ENCODE data around the gene DNAJB8.

DNAJB8 gene

GRCh38 chr3:128496602-128497304 is 30.1 kb upstream of the DNAJB8 start:
- Histone ChIP-seq H3K9me3 (ENCODE audit: control insufficient read depth, low read length) (no peaks in the 10 kb centered on the region), H3K18ac (ENCODE audit: low read depth in 1 of 2, low read length in 2 of 2) (peak overlapping the region in 1 of 2 experiments; percentile 77), H2AK5ac (ENCODE audit: low read length, severe bottlenecking) (no peak overlapping the region), H2BK120ac (ENCODE audit: low read depth, low read length) (no peak overlapping the region), H2BK15ac (ENCODE audit: low read depth, poor library complexity, severe bottlenecking) (no peak overlapping the region), H3K14ac (ENCODE audit: low read length in 2 of 2) (peak overlapping the region in 1 of 2 experiments; percentile 18), H3K4me3 (ENCODE audit: insufficient read depth in 1 of 2, low read depth in 1 of 2, low read length in 2 of 2) (peak overlapping the region in 1 of 2 experiments; percentile 70), H3K9ac (ENCODE audit: low read length) (no peak overlapping the region), H3K4ac (ENCODE audit: low read depth in 1 of 2, low read length in 2 of 2) (no peak overlapping the region), H2AFZ (ENCODE audit: low read depth, low read length) (no peak overlapping the region), H3K4me2 (ENCODE audit: low read length, poor library complexity, severe bottlenecking) (no peak overlapping the region), H3K79me1 (replicated peaks; ENCODE audit: low read length, poor library complexity, severe bottlenecking) (no peaks in the 10 kb centered on the region), H3K23ac (ENCODE audit: low read length in 2 of 2) (peak overlapping the region in 1 of 2 experiments; percentile 75), H3K4me1 (ENCODE audit: control insufficient read depth, insufficient read depth, low read depth, low read length) (peaks cover 19% of the 10 kb centered on the region), H3K36me3 (ENCODE audit: control insufficient read depth in 1 of 2, insufficient read depth in 2 of 2, low read depth in 1 of 2, low read length in 2 of 2) (no peaks in the 10 kb centered on the region), H2BK12ac (ENCODE audit: low read length in 2 of 2) (peak overlapping the region in 1 of 2 experiments; percentile 68), H2BK5ac (ENCODE audit: low read depth, low read length, poor library complexity, severe bottlenecking) (no peak overlapping the region), H4K8ac (ENCODE audit: low read length) (no peak overlapping the region), H3K27ac (ENCODE audit: low read length, poor library complexity, severe bottlenecking) (no peak overlapping the region), H3K27me3 (ENCODE audit: control insufficient read depth in 1 of 2, insufficient read depth in 1 of 2, low read length in 2 of 2) (peaks cover 84 to 96% of the 10 kb centered on the region in 2 experiments), H4K91ac (ENCODE audit: low read length) (no peak overlapping the region)
- peak; percentile 49 for DNase-seq
- 11% methylated on average over 45 of the region's 45 CpGs for WGBS

GRCh38 chr3:128496019-128496601 is 29.4 kb upstream of the DNAJB8 start:
- Histone ChIP-seq H2AK5ac (ENCODE audit: low read length, severe bottlenecking) (no peak overlapping the region), H2AFZ (ENCODE audit: low read depth, low read length) (no peak overlapping the region), H2BK5ac (ENCODE audit: low read depth, low read length, poor library complexity, severe bottlenecking) (no peak overlapping the region), H3K27ac (ENCODE audit: low read length, poor library complexity, severe bottlenecking) (no peak overlapping the region), H3K27me3 (ENCODE audit: control insufficient read depth in 1 of 2, insufficient read depth in 1 of 2, low read length in 2 of 2) (peaks cover 86 to 96% of the 10 kb centered on the region in 2 experiments), H3K18ac (ENCODE audit: low read depth in 1 of 2, low read length in 2 of 2) (no peak overlapping the region), H3K14ac (ENCODE audit: low read length in 2 of 2) (no peak overlapping the region), H4K91ac (ENCODE audit: low read length) (no peak overlapping the region), H3K4ac (ENCODE audit: low read depth in 1 of 2, low read length in 2 of 2) (no peak overlapping the region), H3K79me1 (replicated peaks; ENCODE audit: low read length, poor library complexity, severe bottlenecking) (no peaks in the 10 kb centered on the region), H2BK12ac (ENCODE audit: low read length in 2 of 2) (no peak overlapping the region), H2BK120ac (ENCODE audit: low read depth, low read length) (no peak overlapping the region), H2BK15ac (ENCODE audit: low read depth, poor library complexity, severe bottlenecking) (no peak overlapping the region), H3K9ac (ENCODE audit: low read length) (no peak overlapping the region), H3K4me3 (ENCODE audit: insufficient read depth in 1 of 2, low read depth in 1 of 2, low read length in 2 of 2) (no peak overlapping the region), H3K9me3 (ENCODE audit: control insufficient read depth, low read length) (no peaks in the 10 kb centered on the region), H3K23ac (ENCODE audit: low read length in 2 of 2) (no peak overlapping the region), H3K36me3 (ENCODE audit: control insufficient read depth in 1 of 2, insufficient read depth in 2 of 2, low read depth in 1 of 2, low read length in 2 of 2) (no peaks in the 10 kb centered on the region), H4K8ac (ENCODE audit: low read length) (no peak overlapping the region), H3K4me2 (ENCODE audit: low read length, poor library complexity, severe bottlenecking) (no peak overlapping the region), H3K4me1 (ENCODE audit: control insufficient read depth, insufficient read depth, low read depth, low read length) (peaks cover 19% of the 10 kb centered on the region)
- no peak for DNase-seq
- WGBS, result 4% methylated on average over 19 of the region's 32 CpGs

- H3K79me1 ChIP-seq (replicated peaks; ENCODE audit: low read length, poor library complexity, severe bottlenecking), result no peaks in the 10 kb centered on the region
- WGBS, result 28% methylated on average over 7 of the region's 9 CpGs
Observed at GRCh38 chr3:128495435-128495970, 28.8 kb upstream of the DNAJB8 start.

GRCh38 chr3:128494367-128494650 is 27.6 kb upstream of the DNAJB8 start:
- H3K9me3 ChIP-seq (ENCODE audit: control insufficient read depth, low read length), result no peaks in the 10 kb centered on the region
- no peak overlapping the region for H3K27ac ChIP-seq (ENCODE audit: low read length, poor library complexity, severe bottlenecking)
- H4K91ac ChIP-seq (ENCODE audit: low read length), result no peak overlapping the region
- WGBS, result 55% methylated on average over 2 of the region's 2 CpGs
- no peak overlapping the region for H2BK120ac ChIP-seq (ENCODE audit: low read depth, low read length)
- no peak overlapping the region for H3K9ac ChIP-seq (ENCODE audit: low read length)
- H2BK12ac ChIP-seq (ENCODE audit: low read length in 2 of 2), result no peak overlapping the region
- no peak overlapping the region for H4K8ac ChIP-seq (ENCODE audit: low read length)
- no peak overlapping the region for H3K14ac ChIP-seq (ENCODE audit: low read length in 2 of 2)
- no peak overlapping the region for H2BK5ac ChIP-seq (ENCODE audit: low read depth, low read length, poor library complexity, severe bottlenecking)
- no peak overlapping the region for H3K23ac ChIP-seq (ENCODE audit: low read length in 2 of 2)
- no peak overlapping the region for H3K18ac ChIP-seq (ENCODE audit: low read depth in 1 of 2, low read length in 2 of 2)
- no peak overlapping the region for H2BK15ac ChIP-seq (ENCODE audit: low read depth, poor library complexity, severe bottlenecking)
- H3K79me1 ChIP-seq (replicated peaks; ENCODE audit: low read length, poor library complexity, severe bottlenecking), result no peaks in the 10 kb centered on the region
- H2AFZ ChIP-seq (ENCODE audit: low read depth, low read length), result no peak overlapping the region
- no peak overlapping the region for H3K4me2 ChIP-seq (ENCODE audit: low read length, poor library complexity, severe bottlenecking)
- H3K4ac ChIP-seq (ENCODE audit: low read depth in 1 of 2, low read length in 2 of 2), result no peak overlapping the region
- peaks cover 29% of the 10 kb centered on the region for H3K4me1 ChIP-seq (ENCODE audit: control insufficient read depth, insufficient read depth, low read depth, low read length)
- no peak overlapping the region for H3K4me3 ChIP-seq (ENCODE audit: insufficient read depth in 1 of 2, low read depth in 1 of 2, low read length in 2 of 2)
- H3K36me3 ChIP-seq (ENCODE audit: control insufficient read depth in 1 of 2, insufficient read depth in 2 of 2, low read depth in 1 of 2, low read length in 2 of 2), result no peaks in the 10 kb centered on the region
- DNase-seq, result no peak
- peaks cover 94 to 96% of the 10 kb centered on the region in 2 experiments for H3K27me3 ChIP-seq (ENCODE audit: control insufficient read depth in 1 of 2, insufficient read depth in 1 of 2, low read length in 2 of 2)
- H2AK5ac ChIP-seq (ENCODE audit: low read length, severe bottlenecking), result no peak overlapping the region

More at GRCh38 chr3:128495435-128495970, 28.8 kb upstream of the DNAJB8 start:
- Histone ChIP-seq H4K91ac (ENCODE audit: low read length) (no peak overlapping the region), H2AK5ac (ENCODE audit: low read length, severe bottlenecking) (no peak overlapping the region), H3K14ac (ENCODE audit: low read length in 2 of 2) (no peak overlapping the region), H3K9ac (ENCODE audit: low read length) (no peak overlapping the region), H2BK15ac (ENCODE audit: low read depth, poor library complexity, severe bottlenecking) (no peak overlapping the region), H3K27ac (ENCODE audit: low read length, poor library complexity, severe bottlenecking) (no peak overlapping the region), H2BK12ac (ENCODE audit: low read length in 2 of 2) (no peak overlapping the region), H4K8ac (ENCODE audit: low read length) (no peak overlapping the region), H3K4ac (ENCODE audit: low read depth in 1 of 2, low read length in 2 of 2) (no peak overlapping the region), H3K4me2 (ENCODE audit: low read length, poor library complexity, severe bottlenecking) (no peak overlapping the region), H3K23ac (ENCODE audit: low read length in 2 of 2) (no peak overlapping the region), H3K9me3 (ENCODE audit: control insufficient read depth, low read length) (no peaks in the 10 kb centered on the region), H3K36me3 (ENCODE audit: control insufficient read depth in 1 of 2, insufficient read depth in 2 of 2, low read depth in 1 of 2, low read length in 2 of 2) (no peaks in the 10 kb centered on the region), H2AFZ (ENCODE audit: low read depth, low read length) (no peak overlapping the region), H2BK120ac (ENCODE audit: low read depth, low read length) (no peak overlapping the region), H2BK5ac (ENCODE audit: low read depth, low read length, poor library complexity, severe bottlenecking) (no peak overlapping the region), H3K18ac (ENCODE audit: low read depth in 1 of 2, low read length in 2 of 2) (no peak overlapping the region), H3K27me3 (ENCODE audit: control insufficient read depth in 1 of 2, insufficient read depth in 1 of 2, low read length in 2 of 2) (peaks cover 92 to 96% of the 10 kb centered on the region in 2 experiments), H3K4me1 (ENCODE audit: control insufficient read depth, insufficient read depth, low read depth, low read length) (peaks cover 19% of the 10 kb centered on the region), H3K4me3 (ENCODE audit: insufficient read depth in 1 of 2, low read depth in 1 of 2, low read length in 2 of 2) (no peak overlapping the region)
- DNase-seq, result no peak
